AG09319 (cell line): ENCODE data around the gene HNRNPLL.

Source experiments
- DNase-seq: peaks from one replicate; pipeline ENCODE4 v3.0.0-alpha.2; 2010; ENCODE audit warnings: low read depth; ENCODE audit errors: extremely low read depth
- CTCF ChIP-seq: IDR thresholded peaks from 2 replicates; pipeline ENCODE4 v1.5.1; 2011; ENCODE audit warnings: low read depth, mild to moderate bottlenecking, inconsistent platforms, low read length, moderate library complexity

The HNRNPLL gene

GRCh38 chr2:38636069-38636468, 33.3 kb upstream of the HNRNPLL start:
- DNase-seq: no peak
- TF ChIP-seq CTCF: no peak

GRCh38 chr2:38635139-38635538, 32.4 kb upstream of the HNRNPLL start:
- TF ChIP-seq CTCF: no peak
- DNase-seq: no peak

GRCh38 chr2:38634684-38635083, 32.0 kb upstream of the HNRNPLL start:
- DNase-seq: no peak

GRCh38 chr2:38633895-38634294, 31.2 kb upstream of the HNRNPLL start:
- no peak for DNase-seq
- no peak for TF ChIP-seq CTCF

More at GRCh38 chr2:38634684-38635083, 32.0 kb upstream of the HNRNPLL start:
- TF ChIP-seq CTCF: no peak

- no peak for TF ChIP-seq CTCF
- DNase-seq: no peak
Measured at GRCh38 chr2:38632980-38633379, 30.3 kb upstream of the HNRNPLL start.

GRCh38 chr2:38631976-38632375, 29.2 kb upstream of the HNRNPLL start:
- no peak for TF ChIP-seq CTCF
- no peak for DNase-seq

- DNase-seq: no peak
- no peak for TF ChIP-seq CTCF
Measured at GRCh38 chr2:38629684-38630083, 27.0 kb upstream of the HNRNPLL start.

GRCh38 chr2:38627391-38627790, 24.7 kb upstream of the HNRNPLL start:
- no peak for TF ChIP-seq CTCF
- DNase-seq: no peak
